ENCODE data around the gene ADNP2. TPM values are rescaled to one million over a fixed set of nuclear protein-coding genes. Genes with fewer than 3 reads are reported as not detected.

Gene ADNP2
- total RNA-seq, 2 donors from 2014 or later = 17.5 to 36.0 TPM

DNA sequence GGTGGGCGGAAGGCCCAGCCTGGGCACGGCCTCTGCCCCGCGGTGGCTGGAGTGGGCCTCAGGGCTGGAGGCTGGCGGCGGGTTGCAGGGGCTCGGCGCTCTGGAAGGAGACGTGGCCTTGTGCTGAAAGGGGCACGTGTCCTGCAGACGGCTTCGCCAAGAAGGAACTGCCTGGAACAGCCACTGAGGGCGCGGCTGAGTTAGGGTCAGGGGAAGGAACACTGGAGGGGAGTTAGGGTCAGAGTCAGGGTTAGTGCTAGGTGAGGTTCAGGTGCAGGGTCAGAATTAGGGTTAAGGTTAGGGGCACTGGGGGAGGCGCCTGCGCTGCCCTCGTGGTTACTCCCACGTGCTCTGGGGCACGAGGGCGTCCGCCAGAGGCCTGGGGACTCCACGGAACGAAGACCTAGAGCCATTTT is 933 bp upstream of the ADNP2 start:
- 95% methylated on average over 23 of the region's 23 CpGs for WGBS
- H3K4me3 ChIP-seq = no peak overlapping the region
- H3K4me1 ChIP-seq (replicated peaks) = peaks cover 5% of the 10 kb centered on the region
- H3K9me3 ChIP-seq = no peaks in the 10 kb centered on the region
- H3K36me3 ChIP-seq = no peaks in the 10 kb centered on the region
- DNase-seq (ENCODE audit: low spot score) = no peak
- TF ChIP-seq POLR2A (IDR thresholded peaks at IDR 0.05) = no peak
- TF ChIP-seq, protein P1, sequence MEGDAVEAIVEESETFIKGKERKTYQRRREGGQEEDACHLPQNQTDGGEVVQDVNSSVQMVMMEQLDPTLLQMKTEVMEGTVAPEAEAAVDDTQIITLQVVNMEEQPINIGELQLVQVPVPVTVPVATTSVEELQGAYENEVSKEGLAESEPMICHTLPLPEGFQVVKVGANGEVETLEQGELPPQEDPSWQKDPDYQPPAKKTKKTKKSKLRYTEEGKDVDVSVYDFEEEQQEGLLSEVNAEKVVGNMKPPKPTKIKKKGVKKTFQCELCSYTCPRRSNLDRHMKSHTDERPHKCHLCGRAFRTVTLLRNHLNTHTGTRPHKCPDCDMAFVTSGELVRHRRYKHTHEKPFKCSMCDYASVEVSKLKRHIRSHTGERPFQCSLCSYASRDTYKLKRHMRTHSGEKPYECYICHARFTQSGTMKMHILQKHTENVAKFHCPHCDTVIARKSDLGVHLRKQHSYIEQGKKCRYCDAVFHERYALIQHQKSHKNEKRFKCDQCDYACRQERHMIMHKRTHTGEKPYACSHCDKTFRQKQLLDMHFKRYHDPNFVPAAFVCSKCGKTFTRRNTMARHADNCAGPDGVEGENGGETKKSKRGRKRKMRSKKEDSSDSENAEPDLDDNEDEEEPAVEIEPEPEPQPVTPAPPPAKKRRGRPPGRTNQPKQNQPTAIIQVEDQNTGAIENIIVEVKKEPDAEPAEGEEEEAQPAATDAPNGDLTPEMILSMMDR (IDR thresholded peaks at IDR 0.05) = no peak
- no peak for TF ChIP-seq POLR2AphosphoS5 (IDR thresholded peaks at IDR 0.05)
- H3K27ac ChIP-seq = peak overlapping the region in 1 of 2 donors; percentile 81
- intact Hi-C loops (cut with DNase I) = loop anchor here (5.0 kb wide), 1 partner anchor 71 kb away; no protein-coding TSS in a partner anchor
- H3K27me3 ChIP-seq (replicated peaks; ENCODE audit: insufficient read depth) = no peaks in the 10 kb centered on the region

DNA sequence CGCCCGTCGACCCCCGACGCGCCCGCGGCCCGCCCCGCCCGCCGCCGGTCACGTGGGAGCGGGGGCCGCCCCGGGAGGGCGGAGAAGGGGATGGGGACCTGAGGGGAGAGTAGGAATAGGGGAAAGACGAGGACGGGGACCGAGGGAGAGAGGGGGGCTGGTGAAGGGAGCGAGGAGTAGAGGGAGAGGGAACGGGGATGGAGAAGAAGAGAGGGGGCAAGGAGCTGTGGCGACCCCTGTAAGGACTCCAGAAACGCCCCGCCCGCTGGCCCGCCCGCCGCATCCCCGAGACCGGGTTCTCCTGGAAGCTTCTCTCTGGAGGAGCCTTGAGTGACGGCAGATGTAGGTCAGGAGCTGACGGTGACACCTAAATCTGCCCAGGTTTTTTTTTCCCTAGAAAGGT is 615 bp downstream of the ADNP2 start:
- peaks cover 5% of the 10 kb centered on the region for H3K4me1 ChIP-seq (replicated peaks)
- intact Hi-C loops (cut with DNase I) = loop anchor here (5.0 kb wide), 1 partner anchor 72 kb away; no protein-coding TSS in a partner anchor
- WGBS = under 1% methylated on average over 34 of the region's 34 CpGs
- H3K36me3 ChIP-seq = no peaks in the 10 kb centered on the region
- H3K9me3 ChIP-seq = no peaks in the 10 kb centered on the region
- TF ChIP-seq POLR2A (IDR thresholded peaks at IDR 0.05) = no peak
- no peak for TF ChIP-seq POLR2AphosphoS5 (IDR thresholded peaks at IDR 0.05)
- TF ChIP-seq, protein P1 (IDR thresholded peaks at IDR 0.05) = no peak
- peak overlapping the region; percentile 76 to 81 for H3K27ac ChIP-seq
- DNase-seq (ENCODE audit: low spot score) = peak; percentile 6
- H3K4me3 ChIP-seq = peak overlapping the region; percentile 69 to 73
- H3K27me3 ChIP-seq (replicated peaks; ENCODE audit: insufficient read depth) = no peaks in the 10 kb centered on the region

DNA sequence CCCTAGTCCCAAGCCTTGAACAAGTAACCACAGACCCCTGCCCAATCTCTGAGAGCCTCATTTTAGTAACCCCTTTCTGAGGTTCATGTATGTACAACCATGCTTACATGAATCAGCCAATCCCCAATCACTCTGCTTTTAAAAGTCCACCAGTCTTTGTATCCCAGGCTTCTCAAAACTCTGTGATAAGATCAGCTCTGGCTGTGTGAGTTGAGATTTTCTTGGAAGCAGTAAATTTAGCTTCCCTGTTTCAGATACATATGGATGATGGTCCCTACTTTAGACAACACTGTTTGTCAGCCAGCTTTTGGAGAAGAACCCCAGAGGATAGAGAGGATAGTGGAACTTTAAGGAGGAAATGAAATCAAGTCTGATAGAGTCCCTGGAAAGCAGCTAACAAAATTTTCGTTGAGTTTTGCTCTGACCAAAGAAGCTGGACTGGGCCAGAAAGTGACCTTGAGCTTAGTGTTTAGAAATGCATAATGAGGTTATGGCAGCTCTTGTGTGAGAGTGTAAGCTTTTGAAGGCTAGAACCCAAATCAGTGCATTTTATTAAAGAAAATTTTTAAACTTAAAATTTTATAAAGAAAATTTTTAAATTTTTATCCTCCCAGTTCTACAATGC is 3.7 kb downstream of the ADNP2 start:
- WGBS = 34% methylated on average over 1 of the region's 1 CpG
- no peaks in the 10 kb centered on the region for H3K9me3 ChIP-seq
- H3K27me3 ChIP-seq (replicated peaks; ENCODE audit: insufficient read depth) = no peaks in the 10 kb centered on the region
- intact Hi-C loops (cut with DNase I) = no loop called here
- H3K27ac ChIP-seq = no peak overlapping the region
- no peaks in the 10 kb centered on the region for H3K36me3 ChIP-seq
- H3K4me1 ChIP-seq (replicated peaks) = peaks cover 5% of the 10 kb centered on the region
- no peak overlapping the region for H3K4me3 ChIP-seq
- DNase-seq (ENCODE audit: low spot score) = no peak
- TF ChIP-seq POLR2A (IDR thresholded peaks at IDR 0.05) (no peak), POLR2AphosphoS5 (IDR thresholded peaks at IDR 0.05) (no peak)
- TF ChIP-seq, protein P1 (IDR thresholded peaks at IDR 0.05) = no peak

DNA sequence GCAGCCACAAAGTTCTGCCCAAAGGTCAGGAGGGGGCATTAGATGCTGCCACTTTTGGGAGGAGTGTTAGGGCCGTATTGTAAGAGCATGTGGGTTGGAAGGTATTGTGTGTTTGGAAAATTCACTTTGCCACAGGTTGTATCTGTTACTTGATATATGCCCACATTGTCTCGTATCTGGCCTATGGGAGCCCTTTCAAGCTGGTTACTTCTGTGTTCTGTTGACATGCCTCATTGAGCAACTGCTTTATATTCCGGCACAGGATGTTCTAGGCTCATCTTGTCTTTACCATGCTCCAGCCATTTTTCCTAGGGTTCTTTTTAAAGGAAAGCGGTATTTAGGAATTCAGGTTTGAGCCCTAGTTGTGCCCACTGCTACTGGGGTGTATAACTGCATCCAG is 6.0 kb downstream of the ADNP2 start:
- no peak overlapping the region for H3K4me3 ChIP-seq
- intact Hi-C loops (cut with DNase I) = no loop called here
- no peak for DNase-seq (ENCODE audit: low spot score)
- peaks cover 5% of the 10 kb centered on the region for H3K4me1 ChIP-seq (replicated peaks)
- H3K9me3 ChIP-seq = no peaks in the 10 kb centered on the region
- no peak overlapping the region for H3K27ac ChIP-seq
- H3K36me3 ChIP-seq = no peaks in the 10 kb centered on the region
- TF ChIP-seq, protein P1 (IDR thresholded peaks at IDR 0.05) = no peak
- TF ChIP-seq POLR2A (IDR thresholded peaks at IDR 0.05) (no peak), POLR2AphosphoS5 (IDR thresholded peaks at IDR 0.05) (no peak)
- no peaks in the 10 kb centered on the region for H3K27me3 ChIP-seq (replicated peaks; ENCODE audit: insufficient read depth)
- 93% methylated on average over 4 of the region's 4 CpGs for WGBS

DNA sequence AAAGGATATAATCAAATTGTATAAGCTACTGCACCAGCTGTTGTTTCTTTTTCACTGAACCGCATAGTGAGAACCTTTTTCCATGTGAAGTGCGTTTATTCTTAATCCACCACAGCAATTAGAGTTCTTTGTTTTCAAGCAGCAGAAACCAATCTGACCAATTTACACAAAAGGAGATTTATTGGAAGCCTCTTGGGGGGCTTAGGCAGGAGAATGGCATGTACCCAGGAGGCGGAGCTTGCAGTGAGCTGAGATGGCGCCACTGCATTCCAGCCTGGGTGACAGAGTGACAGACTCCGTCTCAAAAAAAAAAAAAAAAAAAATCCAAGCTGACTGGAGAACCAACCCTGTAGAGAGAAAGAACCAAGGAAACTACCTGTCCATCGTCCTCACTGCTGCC is 10.0 kb downstream of the ADNP2 start:
- DNase-seq (ENCODE audit: low spot score) = no peak
- H3K4me1 ChIP-seq (replicated peaks) = no peaks in the 10 kb centered on the region
- no peaks in the 10 kb centered on the region for H3K9me3 ChIP-seq
- H3K27ac ChIP-seq = no peak overlapping the region
- WGBS = 79% methylated on average over 6 of the region's 6 CpGs
- H3K4me3 ChIP-seq = no peak overlapping the region
- TF ChIP-seq, protein P1 (IDR thresholded peaks at IDR 0.05) = no peak
- no peak for TF ChIP-seq POLR2AphosphoS5 (IDR thresholded peaks at IDR 0.05)
- no peak for TF ChIP-seq POLR2A (IDR thresholded peaks at IDR 0.05)
- intact Hi-C loops (cut with DNase I) = no loop called here
- no peaks in the 10 kb centered on the region for H3K27me3 ChIP-seq (replicated peaks; ENCODE audit: insufficient read depth)
- H3K36me3 ChIP-seq = no peaks in the 10 kb centered on the region
